ENCODE data around the gene ELOVL3.
"Not testable (repeated sequence)": the region's sequence is repeated elsewhere in the genome, so short reads cannot be mapped to it uniquely, and the experiment has no call there.

The ELOVL3 gene

GRCh38 chr10:102225646-102226541, at the start of gene ELOVL3:
ELOVL3 (plus strand) TSS chr10:102226299; CDS start chr10:102226549, 250 bp downstream.
- H3K4me3 Mint-ChIP-seq: peak within 1 kb of the TSS; percentile 58
- peaks cover 65% of the 10 kb centered on the region for H3K27me3 Mint-ChIP-seq
- peak; percentile 93 for ATAC-seq
- no peaks in the 10 kb centered on the region for H3K36me3 Mint-ChIP-seq
- no peaks in the 10 kb centered on the region for H3K9me3 Mint-ChIP-seq
- H3K27ac Mint-ChIP-seq: no peak within 1 kb of the TSS
- peaks cover 29% of the 10 kb centered on the region for H3K4me1 Mint-ChIP-seq

- H3K36me3 Mint-ChIP-seq: no peaks in the 10 kb centered on the region
- no peak overlapping the region for H3K27ac Mint-ChIP-seq
- ATAC-seq: no peak
- H3K4me3 Mint-ChIP-seq: no peak overlapping the region
- H3K9me3 Mint-ChIP-seq: peaks cover 10% of the 10 kb centered on the region
- peaks cover 9% of the 10 kb centered on the region for H3K27me3 Mint-ChIP-seq
- peaks cover 7% of the 10 kb centered on the region for H3K4me1 Mint-ChIP-seq
Measured at GRCh38 chr10:102184606-102185005, 41.5 kb upstream of the ELOVL3 start.

DNA sequence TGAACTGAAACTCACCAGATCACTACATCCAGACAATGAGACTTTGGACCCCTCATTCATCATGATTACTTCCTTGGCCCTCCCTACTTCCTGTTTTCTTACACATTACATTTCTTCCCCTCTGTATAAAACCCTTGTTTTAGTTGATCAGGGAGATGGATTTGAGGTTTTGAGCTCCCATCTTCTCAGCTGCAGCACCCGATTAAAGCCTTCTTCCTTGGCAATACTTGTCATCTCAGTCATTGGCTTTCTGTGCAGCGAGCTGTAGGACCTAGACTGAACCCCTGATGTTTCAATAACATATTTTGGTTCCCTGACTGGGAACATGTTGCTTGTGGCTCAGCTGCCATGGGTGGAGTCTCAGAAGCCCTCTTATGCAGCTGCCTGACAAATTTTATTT, 40.8 kb upstream of the ELOVL3 start:
- H3K4me1 Mint-ChIP-seq: peaks cover 9% of the 10 kb centered on the region
- H3K27ac Mint-ChIP-seq: no peak overlapping the region
- no peaks in the 10 kb centered on the region for H3K36me3 Mint-ChIP-seq
- peaks cover 10% of the 10 kb centered on the region for H3K9me3 Mint-ChIP-seq
- H3K4me3 Mint-ChIP-seq: no peak overlapping the region
- no peak for ATAC-seq
- peaks cover 9% of the 10 kb centered on the region for H3K27me3 Mint-ChIP-seq

DNA sequence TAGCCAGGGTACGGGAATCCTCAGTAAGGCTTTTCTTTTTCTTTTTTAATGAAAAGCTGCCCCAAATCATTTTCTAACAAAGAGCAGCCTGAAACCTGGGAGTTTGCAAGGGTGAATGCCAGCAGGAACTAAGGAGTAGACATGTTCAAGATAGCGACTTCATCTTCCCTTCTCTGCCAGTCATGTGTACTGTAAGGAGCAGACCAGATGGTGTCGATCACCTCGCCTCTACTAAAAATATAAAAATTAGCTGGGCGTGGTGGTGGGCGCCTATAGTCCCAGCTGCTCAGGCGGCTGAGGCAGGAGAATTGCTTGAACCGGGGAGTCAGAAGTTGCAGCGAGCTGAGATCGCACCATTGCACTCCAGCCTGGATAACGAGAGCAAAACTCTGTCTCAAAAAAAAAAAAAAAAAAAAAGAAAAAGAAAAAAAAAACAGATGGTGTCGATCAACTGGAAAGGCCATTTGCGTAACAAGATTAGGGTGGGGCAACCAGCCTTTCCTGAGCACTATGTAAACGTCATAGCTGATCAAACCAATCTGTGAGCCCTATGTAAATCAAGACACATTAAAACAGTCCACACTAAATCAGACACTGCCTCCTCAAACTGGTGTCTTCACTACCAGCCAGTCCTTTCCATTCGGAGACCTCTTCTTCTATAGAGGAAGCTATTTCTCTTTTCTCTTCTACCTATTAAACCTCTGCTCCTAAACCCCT, 40.1 kb upstream of the ELOVL3 start:
- no peaks in the 10 kb centered on the region for H3K36me3 Mint-ChIP-seq
- H3K27me3 Mint-ChIP-seq: peaks cover 4% of the 10 kb centered on the region
- no peak for ATAC-seq
- no peak overlapping the region for H3K4me3 Mint-ChIP-seq
- no peak overlapping the region for H3K27ac Mint-ChIP-seq
- H3K4me1 Mint-ChIP-seq: peaks cover 9% of the 10 kb centered on the region
- H3K9me3 Mint-ChIP-seq: peaks cover 10% of the 10 kb centered on the region

- H3K27ac Mint-ChIP-seq: no peak overlapping the region
- no peaks in the 10 kb centered on the region for H3K27me3 Mint-ChIP-seq
- peaks cover 16% of the 10 kb centered on the region for H3K9me3 Mint-ChIP-seq
- no peak overlapping the region for H3K4me3 Mint-ChIP-seq
- H3K4me1 Mint-ChIP-seq: peaks cover 9% of the 10 kb centered on the region
- ATAC-seq: no peak
- H3K36me3 Mint-ChIP-seq: no peaks in the 10 kb centered on the region
Measured at GRCh38 chr10:102188298-102188940, 37.7 kb upstream of the ELOVL3 start.

DNA sequence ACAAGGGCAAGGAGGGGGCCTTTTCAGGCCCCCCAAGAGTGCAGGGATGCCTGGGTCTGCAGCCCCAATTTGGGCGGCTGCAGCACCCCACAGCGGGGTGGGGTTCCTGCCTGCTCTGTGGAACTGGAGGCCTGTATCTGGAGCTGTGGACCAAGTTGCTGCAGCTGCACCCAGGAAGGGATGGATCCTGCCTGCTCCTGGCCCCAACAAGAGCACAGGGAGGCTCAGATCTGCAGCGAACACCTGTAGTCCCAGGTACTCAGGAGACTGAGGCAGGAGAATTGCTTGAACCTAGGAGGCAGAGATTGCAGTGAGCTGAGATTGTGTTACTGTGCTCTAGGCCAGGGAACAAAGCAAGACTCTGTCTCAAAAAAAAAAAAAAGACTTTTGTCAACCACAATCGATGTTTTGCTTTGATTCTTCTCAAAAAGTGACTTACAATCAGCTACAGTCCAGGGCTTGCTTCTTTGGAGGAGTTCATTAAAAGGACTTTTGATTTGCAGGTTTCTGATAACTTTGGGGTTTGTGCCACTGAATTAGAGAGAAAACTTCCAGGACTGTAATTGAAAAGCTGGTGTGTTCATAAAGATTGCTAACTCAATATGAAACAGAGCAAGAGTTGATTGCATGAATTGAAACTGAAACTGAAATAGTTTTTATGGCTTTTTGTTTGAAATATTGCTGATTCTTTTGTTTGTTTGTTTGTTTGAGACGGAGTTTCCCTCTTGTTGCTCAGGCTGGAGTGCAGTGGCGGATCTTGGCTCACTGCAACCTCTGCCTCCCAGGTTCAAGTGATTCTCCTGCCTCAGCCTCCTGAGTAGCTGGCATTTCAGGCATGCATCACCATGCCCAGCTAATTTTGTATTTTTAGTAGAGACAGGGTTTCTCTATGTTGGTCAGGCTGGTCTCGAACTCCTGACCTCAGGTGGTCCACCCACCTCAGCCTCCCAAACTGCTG, 36.9 kb upstream of the ELOVL3 start:
- peak overlapping the region; percentile 38 for H3K27ac Mint-ChIP-seq
- not testable (repeated sequence) for H3K36me3 Mint-ChIP-seq, H3K4me1 Mint-ChIP-seq, ATAC-seq, H3K27me3 Mint-ChIP-seq
- H3K4me3 Mint-ChIP-seq: peak overlapping the region; percentile 16
- H3K9me3 Mint-ChIP-seq: peaks cover 15% of the 10 kb centered on the region

DNA sequence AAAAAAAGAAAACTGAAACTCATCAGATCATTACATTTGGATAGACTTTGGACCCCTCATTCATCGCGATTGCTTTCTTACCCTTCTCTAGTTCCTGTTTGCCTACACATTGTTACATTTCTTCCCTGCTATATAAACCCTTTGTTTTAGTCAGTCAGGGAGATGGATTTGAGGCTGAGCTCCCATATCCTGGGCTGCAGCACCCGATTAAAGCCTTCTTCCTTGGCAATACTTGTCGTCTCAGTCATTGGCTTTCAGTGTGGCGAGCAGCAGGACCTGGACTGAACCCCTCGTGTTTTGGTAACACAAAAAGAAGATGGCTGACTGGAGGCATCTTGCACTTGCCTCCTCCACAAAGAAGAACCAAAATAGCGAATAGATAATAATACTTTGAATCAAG, 34.1 kb upstream of the ELOVL3 start:
- peaks cover 6% of the 10 kb centered on the region for H3K9me3 Mint-ChIP-seq
- no peak overlapping the region for H3K4me3 Mint-ChIP-seq
- no peak overlapping the region for H3K27ac Mint-ChIP-seq
- H3K4me1 Mint-ChIP-seq: peaks cover 9% of the 10 kb centered on the region
- H3K27me3 Mint-ChIP-seq: no peaks in the 10 kb centered on the region
- ATAC-seq: no peak
- no peaks in the 10 kb centered on the region for H3K36me3 Mint-ChIP-seq

- Mint-ChIP-seq H3K36me3 (no peaks in the 10 kb centered on the region), H3K27me3 (peaks cover 19% of the 10 kb centered on the region), H3K9me3 (peaks cover 6% of the 10 kb centered on the region), H3K27ac (no peak overlapping the region), H3K4me1 (no peaks in the 10 kb centered on the region), H3K4me3 (no peak overlapping the region)
- no peak for ATAC-seq
Measured at GRCh38 chr10:102195296-102195870, 30.7 kb upstream of the ELOVL3 start.

DNA sequence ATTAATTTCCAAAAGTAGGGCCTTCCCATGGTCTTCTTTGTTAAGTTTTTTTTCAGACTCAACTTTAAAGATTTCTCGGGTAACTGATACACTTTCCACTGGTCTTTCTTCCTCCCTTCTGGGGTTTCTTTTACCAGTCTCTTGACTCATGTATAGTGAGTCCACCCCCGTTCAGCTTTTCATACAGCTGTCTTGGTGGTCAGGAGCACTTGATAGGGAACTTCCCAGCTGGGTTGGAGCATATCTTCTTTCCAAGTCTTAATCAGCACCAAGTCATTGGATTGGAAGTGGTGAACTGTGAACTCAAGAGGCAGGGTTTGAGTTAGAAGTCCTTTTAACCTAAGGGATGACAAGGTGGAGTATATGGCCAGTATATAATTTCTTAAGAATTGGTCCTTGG, 29.2 kb upstream of the ELOVL3 start:
- Mint-ChIP-seq H3K4me3 (no peak overlapping the region), H3K27ac (no peak overlapping the region), H3K36me3 (no peaks in the 10 kb centered on the region), H3K9me3 (peaks cover 4% of the 10 kb centered on the region), H3K27me3 (peaks cover 19% of the 10 kb centered on the region), H3K4me1 (peaks cover 9% of the 10 kb centered on the region)
- peak; percentile 64 for ATAC-seq

- no peaks in the 10 kb centered on the region for H3K36me3 Mint-ChIP-seq
- peaks cover 17% of the 10 kb centered on the region for H3K4me1 Mint-ChIP-seq
- H3K27me3 Mint-ChIP-seq: peaks cover 30% of the 10 kb centered on the region
Measured at GRCh38 chr10:102198027-102198426, 28.1 kb upstream of the ELOVL3 start.

DNA sequence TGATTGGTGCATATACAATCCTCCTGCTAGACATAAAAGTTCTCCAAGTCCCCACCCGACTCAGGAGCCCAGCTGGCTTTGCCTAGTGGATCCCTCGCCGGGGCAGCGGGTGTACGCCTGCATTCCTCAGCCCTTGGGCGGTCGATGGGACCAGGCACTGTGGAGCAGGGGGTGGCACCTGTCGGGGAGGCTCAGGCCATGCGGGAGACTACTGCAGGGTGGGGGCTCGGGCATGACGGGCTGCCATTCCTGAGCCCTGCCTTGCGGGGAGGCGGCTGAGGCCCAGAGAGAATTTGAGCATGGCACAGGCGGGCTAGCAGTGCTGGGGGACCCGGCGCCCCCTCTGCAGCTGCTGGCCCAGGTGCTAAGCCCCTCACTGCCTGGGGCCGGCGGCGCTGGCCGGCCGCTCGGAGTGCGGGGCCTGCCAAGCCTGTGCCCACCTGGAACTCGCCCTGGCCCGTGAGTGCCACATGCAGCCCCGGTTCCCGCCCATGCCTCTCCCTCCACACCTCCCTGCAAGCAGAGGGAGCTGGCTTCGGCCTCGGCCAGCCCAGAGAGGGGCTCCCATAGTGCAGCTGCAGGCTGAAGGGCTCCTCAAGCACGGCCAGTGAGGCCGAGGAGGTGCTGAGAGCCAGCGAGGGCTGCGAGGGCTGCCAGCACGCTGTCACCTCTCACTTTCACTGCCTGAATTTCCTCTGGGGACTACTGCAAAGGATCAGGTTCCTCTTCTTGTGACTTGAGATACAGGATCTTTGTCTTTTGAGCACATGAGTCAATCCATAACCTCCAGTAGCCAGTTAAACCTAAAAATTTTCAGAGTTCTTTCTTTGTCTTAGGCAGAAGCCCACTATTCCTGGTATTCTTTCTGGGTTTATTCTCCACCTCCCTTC, 25.1 kb upstream of the ELOVL3 start:
- ATAC-seq: peak; percentile 90

More at GRCh38 chr10:102198027-102198426, 28.1 kb upstream of the ELOVL3 start:
- H3K27ac Mint-ChIP-seq: no peak overlapping the region
- ATAC-seq: no peak
- H3K9me3 Mint-ChIP-seq: no peaks in the 10 kb centered on the region
- H3K4me3 Mint-ChIP-seq: no peak overlapping the region

GRCh38 chr10:102202386-102202785, 23.7 kb upstream of the ELOVL3 start:
- H3K27me3 Mint-ChIP-seq: peaks cover 34% of the 10 kb centered on the region
- H3K36me3 Mint-ChIP-seq: peaks cover 8% of the 10 kb centered on the region
- H3K9me3 Mint-ChIP-seq: peaks cover 5% of the 10 kb centered on the region
- no peak overlapping the region for H3K4me3 Mint-ChIP-seq
- H3K4me1 Mint-ChIP-seq: peaks cover 17% of the 10 kb centered on the region
- H3K27ac Mint-ChIP-seq: peak overlapping the region; percentile 20
- ATAC-seq: no peak

More for the DNA sequence above, 25.1 kb upstream of the ELOVL3 start:
- Mint-ChIP-seq H3K27ac (no peak overlapping the region), H3K27me3 (peaks cover 34% of the 10 kb centered on the region), H3K4me3 (no peak overlapping the region), H3K9me3 (peaks cover 5% of the 10 kb centered on the region), H3K4me1 (peaks cover 17% of the 10 kb centered on the region), H3K36me3 (peaks cover 8% of the 10 kb centered on the region)

DNA sequence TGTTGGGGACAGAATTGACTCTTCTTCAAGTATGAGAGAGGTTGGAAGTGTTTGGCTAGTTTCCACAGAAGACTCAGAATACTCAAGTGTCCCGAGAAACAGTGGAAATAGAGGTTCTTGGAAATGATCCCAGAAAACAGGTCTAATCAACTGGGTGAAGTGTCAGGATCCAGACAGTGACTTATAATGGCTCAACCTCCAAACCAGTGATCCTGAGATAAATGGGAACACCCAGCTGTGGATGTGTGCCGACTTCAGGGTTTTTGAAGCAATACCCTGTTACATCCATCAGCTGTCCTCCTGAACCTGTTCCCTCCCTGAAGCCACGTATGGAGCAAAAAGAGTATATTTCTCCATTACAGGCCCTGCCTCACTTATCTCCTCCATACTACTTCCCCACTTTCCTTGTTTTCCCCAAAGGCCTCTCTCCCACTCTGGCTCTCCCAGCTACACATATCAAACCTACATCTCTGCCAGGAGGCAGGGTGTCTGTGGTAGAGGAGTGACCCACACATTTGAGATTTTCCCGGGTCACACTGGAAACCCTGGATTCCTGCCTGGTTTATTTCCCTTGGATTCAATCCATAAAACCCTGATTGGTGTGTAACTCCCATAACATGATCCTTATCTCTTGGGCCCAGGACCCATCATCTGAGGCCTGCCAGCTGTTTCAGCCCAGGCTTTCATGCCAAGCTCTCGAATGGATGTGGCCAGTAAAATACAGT, 17.6 kb upstream of the ELOVL3 start:
- Mint-ChIP-seq H3K36me3 (peaks cover 4% of the 10 kb centered on the region), H3K27me3 (peaks cover under 1% of the 10 kb centered on the region), H3K4me1 (peaks cover 5% of the 10 kb centered on the region), H3K9me3 (peaks cover 5% of the 10 kb centered on the region), H3K4me3 (no peak overlapping the region), H3K27ac (no peak overlapping the region)
- ATAC-seq: no peak

All from stimulated activated memory B cell treated with anti-CD40 and anti-IgM and Interleukin-4, amounts not matched to agents 10 μg/mL and 1 μg/mL and 100 μg/mL, for 72 hours (primary cell).